HG02943 (cell line): ENCODE measurements around the gene RIC8A.
"Not testable (repeated sequence)": the region's sequence is repeated elsewhere in the genome, so short reads cannot be mapped to it uniquely, and the experiment has no call there.

Experiments used
- ATAC-seq: cut with Tn5 transposase; IDR thresholded peaks from one replicate; pipeline ENCODE4 v1.9.1; 2021; ENCODE audit warnings: mild to moderate bottlenecking, low read depth, moderate library complexity; ENCODE audit not compliant: unreplicated experiment

RIC8A gene

GRCh38 chr11:207208-207862 is at the start of gene RIC8A, which contains the start of gene BET1L:
TSS of gene RIC8A (plus strand) at chr11:207708. CDS start at chr11:208855, 1,147 bp downstream.
TSS of gene BET1L (minus strand) at chr11:207399. CDS start at chr11:207321, 78 bp downstream.
- peak; percentile 66 for ATAC-seq

- not testable (repeated sequence) for ATAC-seq
Observed at GRCh38 chr11:180242-180641, 27.3 kb upstream of the RIC8A start.

- not testable (repeated sequence) for ATAC-seq
Observed at GRCh38 chr11:189200-189783, 18.2 kb upstream of the RIC8A start.

- ATAC-seq, result peak; percentile 69
Observed at GRCh38 chr11:189843-190311, 17.6 kb upstream of the RIC8A start.

GRCh38 chr11:190546-190945 is 17.0 kb upstream of the RIC8A start:
- ATAC-seq, result not testable (repeated sequence)

GRCh38 chr11:191490-192478 is 15.7 kb upstream of the RIC8A start:
- ATAC-seq, result not testable (repeated sequence)

- not testable (repeated sequence) for ATAC-seq
Observed at GRCh38 chr11:192674-193128, 14.8 kb upstream of the RIC8A start, which contains the start of gene SCGB1C1. TSS of gene SCGB1C1 (plus strand) at chr11:193078. CDS start at chr11:193100, 22 bp downstream.

GRCh38 chr11:193481-193880 is 14.0 kb upstream of the RIC8A start:
- not testable (repeated sequence) for ATAC-seq

GRCh38 chr11:196786-197731 is 10.4 kb upstream of the RIC8A start:
- ATAC-seq, result no peak

- ATAC-seq, result no peak
Observed at GRCh38 chr11:197741-198235, 9.7 kb upstream of the RIC8A start.

GRCh38 chr11:198236-198806 is 9.2 kb upstream of the RIC8A start:
- no peak for ATAC-seq

GRCh38 chr11:199004-199581 is 8.4 kb upstream of the RIC8A start:
- no peak for ATAC-seq

GRCh38 chr11:199782-200181 is 7.7 kb upstream of the RIC8A start:
- ATAC-seq, result no peak

GRCh38 chr11:200224-201003 is 7.1 kb upstream of the RIC8A start:
- no peak for ATAC-seq

GRCh38 chr11:201966-202365 is 5.5 kb upstream of the RIC8A start:
- no peak for ATAC-seq

GRCh38 chr11:202490-202889 is 5.0 kb upstream of the RIC8A start:
- ATAC-seq, result no peak

GRCh38 chr11:203056-203944 is 4.2 kb upstream of the RIC8A start:
- no peak for ATAC-seq
